Measurements from ENCODE around the gene TGM1. TPM values are rescaled to one million over a fixed set of nuclear protein-coding genes. Genes with fewer than 3 reads are reported as not detected.

TGM1 gene
- total RNA-seq, 1 donor from 2014 or later, result 4.1 TPM

GRCh38 chr14:24236689-24237462 lies 26.1 kb downstream of the TGM1 start:
- Mint-ChIP-seq H3K4me3 (no peak overlapping the region), H3K4me1 (ENCODE audit: low read depth) (peaks cover 71% of the 10 kb centered on the region), H3K9me3 (no peaks in the 10 kb centered on the region)

DNA sequence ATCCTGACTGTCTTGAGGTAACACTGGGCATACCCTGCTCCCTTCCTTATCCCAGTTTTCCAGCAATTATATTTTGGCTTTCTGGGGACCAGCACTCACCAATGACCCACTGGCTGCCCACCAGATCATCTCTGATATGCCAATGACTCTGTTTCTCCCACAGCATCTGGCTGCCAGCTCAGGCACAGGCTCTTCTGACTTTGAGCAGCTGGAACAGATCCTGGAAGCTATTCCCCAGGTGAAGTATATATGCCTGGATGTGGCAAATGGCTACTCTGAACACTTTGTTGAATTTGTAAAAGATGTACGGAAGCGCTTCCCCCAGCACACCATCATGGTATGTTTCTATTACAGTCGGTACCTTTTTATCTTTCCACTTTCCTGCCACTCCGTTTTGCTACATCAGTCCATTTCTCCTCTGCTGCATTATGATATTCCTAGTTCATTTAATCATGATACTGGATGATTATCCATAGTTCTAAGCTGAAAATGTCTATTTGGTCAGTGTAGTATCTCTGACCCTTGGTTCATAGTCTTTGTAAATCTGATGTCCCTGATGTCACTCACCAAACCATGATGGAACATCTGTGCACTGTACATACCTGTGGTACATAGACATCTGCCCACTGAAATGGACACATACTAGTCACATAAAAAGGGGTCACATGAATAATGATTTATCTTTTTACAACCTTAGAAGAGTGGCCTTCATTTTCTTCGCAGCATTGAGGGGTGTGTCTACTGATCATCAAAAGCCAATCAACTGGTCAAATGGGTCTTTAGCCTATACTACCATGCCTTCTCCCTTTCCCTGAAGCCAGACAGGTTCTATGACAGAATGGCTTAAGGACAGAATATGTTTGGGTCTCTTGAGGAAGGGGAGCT lies 26.9 kb downstream of the TGM1 start:
- Mint-ChIP-seq H3K4me1 (ENCODE audit: low read depth) (peaks cover 76% of the 10 kb centered on the region), H3K9me3 (no peaks in the 10 kb centered on the region), H3K36me3 (ENCODE audit: low read depth) (peaks cover 62% of the 10 kb centered on the region), H3K27ac (peak overlapping the region; percentile 2), H3K27me3 (ENCODE audit: insufficient read depth) (no peaks in the 10 kb centered on the region), H3K4me3 (peak overlapping the region; percentile 6)
- intact Hi-C loops (cut with micrococcal nuclease), result loop anchor here (10.0 kb wide), 1 partner anchor 1141 kb away; the partner anchor contains the start of genes ACIN1 and C14orf119
- no peak for DNase-seq (ENCODE audit: low spot score)

More at GRCh38 chr14:24236689-24237462, 26.1 kb downstream of the TGM1 start:
- DNase-seq (ENCODE audit: low spot score), result no peak
- intact Hi-C loops (cut with micrococcal nuclease), result loop anchor here (10.0 kb wide), 1 partner anchor 1142 kb away; the partner anchor contains the start of genes ACIN1 and C14orf119
- no peaks in the 10 kb centered on the region for H3K27me3 Mint-ChIP-seq (ENCODE audit: insufficient read depth)
- H3K36me3 Mint-ChIP-seq (ENCODE audit: low read depth), result peaks cover 59% of the 10 kb centered on the region
- H3K27ac Mint-ChIP-seq, result no peak overlapping the region

DNA sequence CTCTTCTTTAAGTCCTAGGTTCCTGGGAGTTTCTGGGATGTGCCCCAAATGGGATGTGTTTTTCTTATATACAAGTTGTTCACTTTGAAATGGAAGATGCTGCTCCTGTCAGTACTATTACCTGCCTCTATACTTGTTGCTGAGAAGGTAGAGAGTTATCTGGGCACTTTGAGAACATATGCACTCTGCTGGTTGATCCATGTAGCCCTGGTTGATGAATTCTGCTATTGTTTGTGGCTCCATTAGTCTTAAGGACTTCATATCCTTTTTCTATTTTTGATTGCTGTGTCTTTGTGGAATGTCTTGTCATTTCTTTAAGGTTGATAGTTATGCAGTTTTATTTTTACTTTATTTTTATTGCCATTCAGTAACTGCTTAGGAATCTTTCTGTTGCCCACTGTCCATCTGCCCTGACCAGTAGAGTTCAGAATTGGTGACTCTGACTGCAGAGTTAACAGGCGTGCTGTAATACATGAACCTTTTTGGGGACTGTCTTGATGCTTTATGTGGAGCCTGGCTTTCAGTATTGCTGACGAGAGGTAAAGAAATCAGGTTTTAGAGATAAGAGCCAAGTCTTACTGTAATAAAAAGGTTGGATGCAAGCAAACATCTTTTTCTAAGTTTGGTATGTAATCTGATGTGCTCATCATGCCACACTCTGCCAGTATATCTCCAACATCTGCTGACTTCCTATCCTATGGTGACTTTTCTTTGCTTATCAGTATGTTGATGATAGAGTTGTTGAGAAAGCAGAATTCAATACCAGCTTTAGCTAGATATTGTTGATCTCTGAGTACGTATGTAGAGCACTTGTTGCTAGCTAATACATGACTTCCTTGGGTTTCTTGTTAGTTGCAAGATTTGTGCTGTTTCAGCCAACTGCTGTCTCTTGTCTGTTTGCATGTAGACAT lies 28.6 kb downstream of the TGM1 start:
- Mint-ChIP-seq H3K9me3 (no peaks in the 10 kb centered on the region), H3K36me3 (ENCODE audit: low read depth) (peaks cover 47% of the 10 kb centered on the region), H3K4me3 (peak overlapping the region; percentile 56), H3K27ac (no peak overlapping the region), H3K27me3 (ENCODE audit: insufficient read depth) (no peaks in the 10 kb centered on the region), H3K4me1 (ENCODE audit: low read depth) (peaks cover 61% of the 10 kb centered on the region)
- no peak for DNase-seq (ENCODE audit: low spot score)
- intact Hi-C loops (cut with micrococcal nuclease), result loop anchor here (10.0 kb wide), 1 partner anchor 1140 kb away; the partner anchor contains the start of genes ACIN1 and C14orf119

- intact Hi-C loops (cut with micrococcal nuclease), result loop anchor here (10.0 kb wide), 1 partner anchor 1139 kb away; the partner anchor contains the start of genes ACIN1 and C14orf119
- Mint-ChIP-seq H3K27me3 (ENCODE audit: insufficient read depth) (no peaks in the 10 kb centered on the region), H3K9me3 (no peaks in the 10 kb centered on the region), H3K4me1 (ENCODE audit: low read depth) (peaks cover 56% of the 10 kb centered on the region), H3K36me3 (ENCODE audit: low read depth) (peaks cover 41% of the 10 kb centered on the region), H3K27ac (peak overlapping the region; percentile 53), H3K4me3 (peak overlapping the region; percentile 93)
- DNase-seq (ENCODE audit: low spot score), result no peak
These were observed 29.5 kb downstream of the TGM1 start for GRCh38 chr14:24233538-24233866.

DNA sequence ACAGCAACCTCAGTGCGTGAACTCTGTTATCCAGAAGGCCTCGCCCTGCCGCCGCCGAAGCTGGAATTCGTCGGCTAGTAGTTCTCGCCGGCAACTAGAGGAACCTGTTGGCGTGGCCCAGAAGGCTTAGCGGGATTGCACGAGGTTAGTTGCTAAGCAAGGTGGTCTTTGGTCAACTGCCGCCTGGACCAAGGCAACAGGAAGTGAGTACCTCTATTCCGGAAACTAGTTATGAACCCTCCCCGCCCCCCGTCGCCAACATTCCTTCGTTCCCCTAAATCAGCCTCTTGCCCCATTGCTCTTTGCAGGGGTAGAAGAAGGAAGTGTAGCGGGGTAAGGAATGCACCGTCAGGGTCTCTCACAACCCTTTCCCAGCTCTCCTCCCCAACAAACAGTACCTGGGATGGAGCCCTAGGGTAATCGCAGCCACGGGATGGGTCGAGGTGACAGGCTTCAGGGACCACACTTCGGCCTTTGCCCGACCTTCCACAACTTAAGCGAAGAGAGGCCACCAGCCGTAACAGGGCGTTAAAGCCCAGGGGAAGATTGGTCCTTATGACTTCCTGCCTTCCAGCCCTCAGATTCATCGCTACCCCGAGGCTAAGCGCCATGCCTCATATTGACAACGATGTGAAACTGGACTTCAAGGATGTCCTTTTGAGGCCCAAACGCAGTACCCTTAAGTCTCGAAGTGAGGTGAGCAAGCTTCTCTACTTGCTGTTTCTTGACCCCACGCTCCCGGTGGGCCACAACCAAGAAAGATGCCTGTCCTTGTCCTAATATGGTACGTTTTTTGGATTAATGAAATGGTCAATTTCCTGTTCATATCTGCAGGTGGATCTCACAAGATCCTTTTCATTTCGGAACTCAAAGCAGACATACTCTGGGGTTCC lies 30.1 kb downstream of the TGM1 start, which contains the start of gene GMPR2:
TSS of gene GMPR2 (plus strand) at position 285 of the 893 bp plus-strand sequence. CDS start at position 610, 325 bp downstream.
- peaks cover 50% of the 10 kb centered on the region for H3K4me1 Mint-ChIP-seq (ENCODE audit: low read depth)
- peak within 1 kb of the TSS; percentile 91 for H3K27ac Mint-ChIP-seq
- peaks cover 35% of the 10 kb centered on the region for H3K36me3 Mint-ChIP-seq (ENCODE audit: low read depth)
- peak within 1 kb of the TSS; percentile 93 for H3K4me3 Mint-ChIP-seq
- DNase-seq (ENCODE audit: low spot score), result no peak
- no peaks in the 10 kb centered on the region for H3K27me3 Mint-ChIP-seq (ENCODE audit: insufficient read depth)
- H3K9me3 Mint-ChIP-seq, result no peaks in the 10 kb centered on the region
- intact Hi-C loops (cut with micrococcal nuclease), result loop anchor here (1.0 to 10.0 kb wide), 12 partner anchors 9 to 1138 kb away; partner anchors contain the start of genes ACIN1, C14orf119, IPO4 and IRF9

- H3K36me3 Mint-ChIP-seq (ENCODE audit: low read depth), result peaks cover 34% of the 10 kb centered on the region
- no peaks in the 10 kb centered on the region for H3K27me3 Mint-ChIP-seq (ENCODE audit: insufficient read depth)
- peak within 1 kb of the TSS; percentile 91 for H3K27ac Mint-ChIP-seq
- peak within 1 kb of the TSS; percentile 93 for H3K4me3 Mint-ChIP-seq
- peaks cover 50% of the 10 kb centered on the region for H3K4me1 Mint-ChIP-seq (ENCODE audit: low read depth)
- no peaks in the 10 kb centered on the region for H3K9me3 Mint-ChIP-seq
- peak; percentile 84 for DNase-seq (ENCODE audit: low spot score)
- intact Hi-C loops (cut with micrococcal nuclease), result loop anchor here (1.0 to 10.0 kb wide), 12 partner anchors 10 to 1137 kb away; partner anchors contain the start of genes ACIN1, C14orf119, IPO4 and IRF9
These were observed 30.8 kb downstream of the TGM1 start, which contains the start of gene NEDD8 for GRCh38 chr14:24232121-24232644. TSS of gene NEDD8 (minus strand) at chr14:24232367. CDS start at chr14:24232267, 100 bp downstream.

GRCh38 chr14:24231263-24232120 lies 31.5 kb downstream of the TGM1 start:
- H3K36me3 Mint-ChIP-seq (ENCODE audit: low read depth), result peaks cover 29% of the 10 kb centered on the region
- no peaks in the 10 kb centered on the region for H3K27me3 Mint-ChIP-seq (ENCODE audit: insufficient read depth)
- peaks cover 57% of the 10 kb centered on the region for H3K4me1 Mint-ChIP-seq (ENCODE audit: low read depth)
- H3K27ac Mint-ChIP-seq, result peak overlapping the region; percentile 91
- DNase-seq (ENCODE audit: low spot score), result no peak
- no peaks in the 10 kb centered on the region for H3K9me3 Mint-ChIP-seq
- intact Hi-C loops (cut with micrococcal nuclease), result loop anchor here (1.0 to 10.0 kb wide), 12 partner anchors 11 to 1137 kb away; partner anchors contain the start of genes ACIN1, C14orf119, IPO4 and IRF9
- H3K4me3 Mint-ChIP-seq, result peak overlapping the region; percentile 93

- Mint-ChIP-seq H3K9me3 (no peaks in the 10 kb centered on the region), H3K27ac (no peak overlapping the region), H3K4me3 (no peak overlapping the region)
These were observed 34.1 kb downstream of the TGM1 start for GRCh38 chr14:24228902-24229301.

GRCh38 chr14:24226473-24226872 lies 36.5 kb downstream of the TGM1 start:
- intact Hi-C loops (cut with micrococcal nuclease), result no loop called here
- Mint-ChIP-seq H3K27me3 (ENCODE audit: insufficient read depth) (no peaks in the 10 kb centered on the region), H3K27ac (no peak overlapping the region), H3K4me3 (no peak overlapping the region), H3K4me1 (ENCODE audit: low read depth) (peaks cover 32% of the 10 kb centered on the region), H3K36me3 (ENCODE audit: low read depth) (peaks cover 11% of the 10 kb centered on the region), H3K9me3 (no peaks in the 10 kb centered on the region)
- DNase-seq (ENCODE audit: low spot score), result no peak

More at GRCh38 chr14:24228902-24229301, 34.1 kb downstream of the TGM1 start:
- H3K4me1 Mint-ChIP-seq (ENCODE audit: low read depth), result peaks cover 44% of the 10 kb centered on the region
- no peak for DNase-seq (ENCODE audit: low spot score)
- H3K27me3 Mint-ChIP-seq (ENCODE audit: insufficient read depth), result no peaks in the 10 kb centered on the region
- H3K36me3 Mint-ChIP-seq (ENCODE audit: low read depth), result peaks cover 13% of the 10 kb centered on the region
- intact Hi-C loops (cut with micrococcal nuclease), result no loop called here

DNA sequence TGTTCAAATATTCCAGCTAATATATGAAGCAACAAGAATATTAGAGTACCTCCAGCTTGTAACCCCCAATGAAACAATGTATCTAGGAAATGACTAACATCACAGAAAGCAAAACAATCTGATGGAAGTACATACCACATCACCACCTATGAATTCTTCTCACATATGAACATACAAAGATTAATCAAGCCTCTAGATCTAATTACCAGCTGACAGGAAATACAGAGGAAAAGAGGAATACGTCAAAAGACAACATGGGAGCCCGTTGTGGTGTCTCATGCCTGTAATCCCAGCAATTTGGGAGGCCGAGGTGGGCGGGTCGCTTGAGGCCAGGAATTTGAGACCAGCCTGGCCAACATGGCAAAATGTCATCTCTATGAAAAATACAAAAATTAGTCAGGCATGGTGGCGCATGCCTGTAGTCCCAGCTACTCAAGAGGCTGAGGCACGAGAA lies 38.3 kb downstream of the TGM1 start:
- Mint-ChIP-seq H3K4me3 (no peak overlapping the region), H3K36me3 (ENCODE audit: low read depth) (peaks cover 10% of the 10 kb centered on the region), H3K4me1 (ENCODE audit: low read depth) (peaks cover 25% of the 10 kb centered on the region), H3K27me3 (ENCODE audit: insufficient read depth) (no peaks in the 10 kb centered on the region), H3K27ac (no peak overlapping the region), H3K9me3 (no peaks in the 10 kb centered on the region)
- DNase-seq (ENCODE audit: low spot score), result no peak
- intact Hi-C loops (cut with micrococcal nuclease), result no loop called here

All from activated T-helper 1 cell treated with anti-CD3 and anti-CD28 coated beads, Interleukin-12 subunit alpha, Interleukin-12 subunit beta, Interleukin-2, Interleukin-4 antibody, amounts not matched to agents 30 ng/mL and 10 ng/mL and 1 ng/mL, durations not matched to agents 14 hours and 24 hours and 36 hours (primary cell).